GM12878 (cell line): Measurements from ENCODE around the gene KASH5. TPM values are rescaled to one million over a fixed set of nuclear protein-coding genes. Genes with fewer than 3 reads are reported as not detected.
A peak's percentile ranks its signal among the peaks of the same experiment; 100 is the strongest.

Experiments used
- BACH1 ChIP-seq: fragments of 450-650 bp; IDR thresholded peaks from 2 replicates; pipeline ENCODE4 v1.6.1; 2017; ENCODE audit warnings: mild to moderate bottlenecking, borderline replicate concordance
- BRCA1 ChIP-seq: IDR thresholded peaks from 2 replicates; pipeline ENCODE4 v1.6.1; 2011; ENCODE audit warnings: low read depth, low read length, improper control_type of control experiment
- CREB1 ChIP-seq: IDR thresholded peaks from 2 replicates; pipeline ENCODE4 v1.6.1; 2012; ENCODE audit warnings: low read depth, mild to moderate bottlenecking, inconsistent platforms
- CUX1 ChIP-seq: IDR thresholded peaks from 2 replicates; pipeline ENCODE4 v1.6.1; 2012; ENCODE audit warnings: improper control_type of control experiment, low read depth, low read length; ENCODE audit not compliant: insufficient replicate concordance
- EGR1 ChIP-seq, 2 experiments: IDR thresholded peaks; 1 replicate in 1 of 2; 2 replicates in 1 of 2; pipeline ENCODE4 v1.6.1; 2011 to 2012; ENCODE audit warnings: low read depth in 2 of 2, low read length in 2 of 2, borderline replicate concordance in 1 of 2, mild to moderate bottlenecking in 1 of 2, moderate library complexity in 1 of 2
- EZH2 ChIP-seq: IDR thresholded peaks from 2 replicates; pipeline ENCODE4 v1.6.1; 2012; ENCODE audit warnings: low read depth, mild to moderate bottlenecking, control low read depth, inconsistent platforms, low read length, borderline replicate concordance; ENCODE audit not compliant: control insufficient read depth
- FOXM1 ChIP-seq: IDR thresholded peaks from 2 replicates; pipeline ENCODE4 v1.6.1; 2012; ENCODE audit warnings: low read depth, mild to moderate bottlenecking, inconsistent platforms, low read length, moderate library complexity
- IRF5 ChIP-seq: fragments of 450-650 bp; IDR thresholded peaks from 2 replicates; pipeline ENCODE4 v1.6.1; 2017; ENCODE audit warnings: borderline replicate concordance
- KDM1A ChIP-seq: fragments of 200-600 bp; sonication (generic); IDR thresholded peaks from 2 replicates; pipeline ENCODE4 v1.6.1; 2016; ENCODE audit warnings: borderline replicate concordance
- NFIC ChIP-seq: IDR thresholded peaks from 2 replicates; pipeline ENCODE4 v1.6.1; 2012; ENCODE audit warnings: low read depth, mild to moderate bottlenecking, inconsistent platforms, low read length, moderate library complexity
- NFYA ChIP-seq: IDR thresholded peaks from 2 replicates; pipeline ENCODE4 v1.6.1; 2011; ENCODE audit warnings: low read depth, mild to moderate bottlenecking, low read length, improper control_type of control experiment, borderline replicate concordance
- NRF1 ChIP-seq: conservative IDR thresholded peaks from 2 replicates; pipeline ENCODE4 v1.6.1; 2011; ENCODE audit warnings: mild to moderate bottlenecking, low read depth, low read length, improper control_type of control experiment
- PKNOX1 ChIP-seq: fragments of 450-650 bp; IDR thresholded peaks from 2 replicates; pipeline ENCODE4 v1.6.1; 2016; ENCODE audit warnings: mild to moderate bottlenecking
- POLR2AphosphoS5 ChIP-seq: IDR thresholded peaks from 2 replicates; pipeline ENCODE4 v1.6.1; 2011; ENCODE audit warnings: mild to moderate bottlenecking, low read length, inconsistent platforms
- SIN3A ChIP-seq: IDR thresholded peaks from 2 replicates; pipeline ENCODE4 v1.6.1; 2012; ENCODE audit warnings: low read depth, low read length, improper control_type of control experiment
- SMAD5 ChIP-seq: IDR thresholded peaks from 2 replicates; pipeline ENCODE4 v1.6.1; 2016; ENCODE audit warnings: antibody characterized with exemption, low read depth
- SMC3 ChIP-seq: IDR thresholded peaks from 2 replicates; pipeline ENCODE4 v1.6.1; 2011; ENCODE audit warnings: low read length, improper control_type of control experiment, borderline replicate concordance
- TAF1 ChIP-seq: IDR thresholded peaks from 2 replicates; pipeline ENCODE4 v1.6.1; 2011; ENCODE audit warnings: mild to moderate bottlenecking, low read depth, low read length, borderline replicate concordance
- TARDBP ChIP-seq: IDR thresholded peaks from 2 replicates; pipeline ENCODE4 v1.6.1; 2016; ENCODE audit warnings: borderline replicate concordance
- TBL1XR1 ChIP-seq: IDR thresholded peaks from 2 replicates; pipeline ENCODE4 v1.6.1; 2012; ENCODE audit warnings: low read depth, low read length, improper control_type of control experiment
- USF1 ChIP-seq: IDR thresholded peaks from 2 replicates; pipeline ENCODE4 v1.6.1; 2011; ENCODE audit warnings: borderline replicate concordance, low read depth, mild to moderate bottlenecking, moderate library complexity, mixed read lengths, low read length; ENCODE audit not compliant: insufficient read depth; ENCODE audit errors: extremely low read length
- YBX1 ChIP-seq: fragments of 450-650 bp; IDR thresholded peaks from 2 replicates; pipeline ENCODE4 v1.6.1; 2016; ENCODE audit warnings: antibody characterized with exemption
- polyA plus RNA-seq, 11 experiments: library from polyadenylated mRNA; depleted of rRNA in 4 of 11; unstranded in 6 of 11; stranded (reverse) in 5 of 11; fragments of >200 nt; fragmentation: Nextera tagmentation in 4 of 11; fragmentation: Illumina TruSeq in 1 of 11; extraction: Ambion mirVana in 4 of 11; extraction: Trizol in 1 of 11; gene quantifications; 1 replicate in 1 of 11; 2 replicates in 10 of 11; pipeline versions ENCODE4 v1.2.1 to v1.2.3, GENCODE V29; 2011 to 2016; ENCODE audit warnings: inconsistent platforms in 2 of 11, missing spikeins in 2 of 11, low read depth in 1 of 11
- total RNA-seq, 4 experiments: library from RNA; depleted of rRNA in 3 of 4; stranded (reverse); fragments of >200 nt in 3 of 4; fragmentation: Illumina TruSeq in 1 of 4; extraction: Trizol in 1 of 4; gene quantifications; 2 replicates each; pipeline versions ENCODE4 v1.2.1 to v1.2.3, GENCODE V29; 2013 to 2021

KASH5 gene
- total and polyA plus RNA-seq, 10 of the 15 experiments (the other 5 are each of a cell fraction or from before 2014, with no cell fraction given) = 0.03 to 0.06 (median 0.05) TPM; not detected in 7

GRCh38 chr19:49340069-49340864 lies 47.8 kb upstream of the KASH5 start (continued):
- TF ChIP-seq TBL1XR1 = peak; percentile 99
- TF ChIP-seq CUX1 = no peak
- TF ChIP-seq EGR1 (IDR thresholded peaks at IDR 0.05; ENCODE audit: borderline replicate concordance in 1 of 2, low read depth in 2 of 2, low read length in 2 of 2) = no peak
- no peak for TF ChIP-seq SIN3A
- TF ChIP-seq CREB1 = peak; percentile 64
- TF ChIP-seq IRF5 = no peak
- no peak; the same call in 1 of the 2 replicates for TF ChIP-seq TARDBP
- TF ChIP-seq NFIC = peak; percentile 91
- 0 out of 2 replicates have a peak, but pooled peaks have one; percentile 5 for TF ChIP-seq SMAD5
- peak; percentile 96 for TF ChIP-seq YBX1
- no peak for TF ChIP-seq NFYA
- TF ChIP-seq KDM1A = no peak
- TF ChIP-seq SMC3 = no peak; the same call in 1 of the 2 replicates
- TF ChIP-seq POLR2AphosphoS5 = peak; percentile 46; the same call in 1 of the 2 replicates
- peak; percentile 91; the same call in 1 of the 2 replicates for TF ChIP-seq FOXM1
- peak; percentile 83 for TF ChIP-seq USF1
- no peak for TF ChIP-seq BRCA1
- TF ChIP-seq EZH2 = no peak
- TF ChIP-seq NRF1 = no peak
- 0 out of 2 replicates have a peak, but pooled peaks have one; percentile 24 for TF ChIP-seq TAF1
- TF ChIP-seq PKNOX1 = peak; percentile 62
- TF ChIP-seq BACH1 = peak; percentile 92; the same call in 1 of the 2 replicates
